HPDE6-E6E7 (cell line): ENCODE measurements around the gene FRZB.

Experiments used
- DNase-seq: peaks from one replicate; pipeline ENCODE4 v3.0.0; 2011; ENCODE audit warnings: missing footprints; ENCODE audit errors: extremely low spot score

The FRZB gene

DNA sequence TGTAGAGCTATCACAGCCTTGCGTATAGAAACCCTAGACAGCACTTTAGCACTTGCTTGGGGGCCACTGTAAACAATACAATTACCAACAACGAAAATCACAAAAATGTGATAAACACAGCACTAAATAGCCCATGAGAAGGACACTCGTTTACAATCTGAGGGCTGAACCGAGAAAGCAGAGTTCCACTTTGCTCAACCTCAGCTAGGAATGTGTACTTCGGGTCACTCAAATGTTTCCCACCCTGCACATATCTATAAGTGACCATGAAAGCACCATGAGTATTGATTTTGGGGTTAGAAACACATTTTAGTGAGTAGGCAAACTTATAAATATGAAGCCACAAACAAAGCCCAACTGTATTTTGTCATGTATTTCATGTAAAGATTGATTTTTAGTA, 62.3 kb downstream of the FRZB start:
- no peak for DNase-seq

DNA sequence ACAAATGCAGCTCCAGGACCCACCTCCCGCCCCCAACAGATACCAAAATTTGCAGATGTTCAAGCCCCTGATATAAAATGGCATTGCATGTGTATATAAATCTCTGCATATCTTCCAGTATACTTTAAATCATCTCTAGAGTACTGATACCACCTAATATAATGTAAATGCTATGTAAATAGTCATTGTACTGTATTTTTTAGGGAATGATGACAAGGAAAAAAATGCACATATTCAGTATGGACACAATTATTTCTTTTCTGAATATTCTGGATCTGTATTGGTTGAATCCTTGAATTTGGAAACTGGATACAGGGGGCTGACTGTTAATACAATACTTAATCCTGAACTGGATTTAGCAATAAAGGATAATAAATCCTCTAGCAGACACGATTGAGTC, 67.7 kb downstream of the FRZB start:
- no peak for DNase-seq

DNA sequence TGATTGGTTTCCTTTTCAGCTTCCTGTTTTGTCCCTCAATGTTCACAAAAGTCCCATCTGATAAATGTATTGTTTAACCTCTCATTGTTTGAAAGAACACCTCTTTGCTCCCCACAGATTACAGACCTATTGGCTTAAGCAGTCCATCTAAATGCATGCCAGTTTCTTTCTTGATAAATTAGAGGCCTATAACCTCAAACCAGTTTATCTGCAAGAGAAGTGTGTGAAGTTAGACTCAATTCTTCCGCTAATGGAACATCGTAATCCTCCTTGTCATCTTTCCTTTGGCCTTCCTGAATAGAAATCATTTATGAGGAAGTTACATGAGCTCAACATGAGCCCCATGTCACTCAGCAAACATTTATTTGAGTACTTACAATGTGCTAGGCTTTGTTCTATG, 74.0 kb downstream of the FRZB start:
- no peak for DNase-seq

DNA sequence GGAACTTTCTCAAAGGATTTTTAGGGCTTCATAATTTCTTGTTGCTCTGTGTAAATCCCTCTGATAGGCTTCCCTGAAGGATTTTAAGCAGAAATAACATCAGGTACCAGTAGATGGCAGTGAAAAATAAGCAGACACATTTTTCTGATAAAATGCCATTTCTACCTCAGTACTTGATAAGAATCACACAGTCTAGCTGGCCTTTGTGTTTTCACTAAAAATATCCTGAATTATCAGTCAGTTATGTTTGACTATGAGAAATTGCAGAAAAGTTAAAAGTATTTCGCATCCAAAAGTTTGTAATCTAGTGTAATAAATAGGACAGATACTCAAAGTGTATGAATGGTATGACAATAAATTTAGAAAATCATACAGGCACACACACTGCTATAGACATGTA, 81.7 kb downstream of the FRZB start:
- DNase-seq, result no peak

DNA sequence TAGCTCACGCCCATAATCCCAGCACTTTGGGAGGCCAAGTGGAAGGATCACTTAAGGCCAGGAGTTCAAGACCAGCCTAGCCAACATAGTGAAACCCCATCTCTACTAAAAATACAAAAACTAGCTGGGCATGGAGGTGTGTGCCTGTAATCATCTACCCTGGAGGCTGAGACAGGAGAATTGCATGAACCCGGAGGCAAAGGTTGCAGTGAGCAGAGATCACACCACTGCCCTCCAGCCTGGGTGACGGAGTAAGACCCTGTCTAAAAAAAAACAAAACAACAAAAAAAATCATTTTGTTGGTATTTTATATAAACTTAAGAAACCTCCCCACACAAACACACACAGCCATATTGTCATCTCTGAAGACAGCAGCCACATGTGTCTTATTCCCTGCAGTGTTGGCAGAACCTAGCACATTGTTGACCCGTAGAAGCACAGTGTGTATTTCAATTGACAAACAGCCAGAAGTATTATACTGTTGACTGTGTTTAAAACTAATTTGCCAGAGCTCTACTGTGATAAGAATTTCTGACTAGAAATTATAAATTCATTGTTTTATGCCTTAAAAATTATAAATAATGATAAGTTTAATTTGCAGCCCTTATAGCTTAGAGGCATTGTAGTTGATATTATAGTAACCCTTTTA, 82.3 kb downstream of the FRZB start:
- DNase-seq, result no peak
